HEK293T (cell line): ENCODE results near the gene FRG2C.
A peak's percentile ranks its signal among the peaks of the same experiment; 100 is the strongest.
"Not testable (repeated sequence)": the region's sequence is repeated elsewhere in the genome, so short reads cannot be mapped to it uniquely, and the experiment has no call there.

ENCODE experiments used
- CTCF ChIA-PET: fragments of 350-600 bp; formaldehyde crosslinking; extraction: SDS; loops from one replicate; lab custom pipeline; 2021; ENCODE audit warnings: antibody characterized with exemption, inconsistent platforms; lab: Yijun Ruan, JAX
- POLR2A ChIA-PET: fragments of 350-600 bp; formaldehyde crosslinking; extraction: SDS; loops from one replicate; lab custom pipeline; 2020; ENCODE audit warnings: antibody characterized with exemption, inconsistent platforms; lab: Yijun Ruan, JAX
- DNase-seq: peaks from one replicate; pipeline ENCODE4 v3.0.0; 2012; ENCODE audit warnings: mixed read lengths; ENCODE audit errors: extremely low spot score
- ARNT ChIP-seq: fragments of 450-650 bp; IDR thresholded peaks from 2 replicates; pipeline ENCODE4 v1.6.1; 2017; ENCODE audit warnings: mild to moderate bottlenecking
- BHLHE40 ChIP-seq: fragments of 450-650 bp; IDR thresholded peaks from 2 replicates; pipeline ENCODE4 v1.6.1; 2016; ENCODE audit warnings: mild to moderate bottlenecking, moderate library complexity, borderline replicate concordance
- CTBP1 ChIP-seq: fragments of 450-650 bp; IDR thresholded peaks from 2 replicates; pipeline ENCODE4 v1.6.1; 2016; ENCODE audit warnings: borderline replicate concordance
- ELF4 ChIP-seq: fragments of 450-650 bp; IDR thresholded peaks from 2 replicates; pipeline ENCODE4 v1.6.1; 2017; ENCODE audit warnings: antibody characterized with exemption
- FOXA1 ChIP-seq: fragments of 450-650 bp; IDR thresholded peaks from 2 replicates; pipeline ENCODE4 v1.6.1; 2016; ENCODE audit warnings: mild to moderate bottlenecking
- FOXK2 ChIP-seq: fragments of 450-650 bp; IDR thresholded peaks from 2 replicates; pipeline ENCODE4 v1.6.1; 2016; ENCODE audit warnings: mild to moderate bottlenecking
- FOXM1 ChIP-seq: fragments of 450-650 bp; IDR thresholded peaks from 2 replicates; pipeline ENCODE4 v1.6.1; 2017; ENCODE audit warnings: mild to moderate bottlenecking, borderline replicate concordance
- L3MBTL2 ChIP-seq: fragments of 450-650 bp; conservative IDR thresholded peaks from 2 replicates; pipeline ENCODE4 v1.6.1; 2016; ENCODE audit warnings: mild to moderate bottlenecking
- LEF1 ChIP-seq: fragments of 450-650 bp; IDR thresholded peaks from 2 replicates; pipeline ENCODE4 v1.6.1; 2017; ENCODE audit warnings: mild to moderate bottlenecking, borderline replicate concordance
- NFRKB ChIP-seq: fragments of 450-650 bp; IDR thresholded peaks from 2 replicates; pipeline ENCODE4 v1.6.1; 2016; ENCODE audit warnings: mild to moderate bottlenecking, moderate library complexity
- PKNOX1 ChIP-seq: fragments of 450-650 bp; IDR thresholded peaks from 2 replicates; pipeline ENCODE4 v1.6.1; 2016
- SP1 ChIP-seq: fragments of 450-650 bp; IDR thresholded peaks from 2 replicates; pipeline ENCODE4 v1.6.1; 2017
- SUZ12 ChIP-seq: fragments of 450-650 bp; IDR thresholded peaks from 2 replicates; pipeline ENCODE4 v1.6.1; 2016; ENCODE audit warnings: mild to moderate bottlenecking
- TARDBP ChIP-seq: fragments of 450-650 bp; IDR thresholded peaks from 2 replicates; pipeline ENCODE4 v1.6.1; 2016
- ZNF384 ChIP-seq: fragments of 450-650 bp; IDR thresholded peaks from 2 replicates; pipeline ENCODE4 v1.6.1; 2016

The FRG2C gene

GRCh38 chr3:75664028-75664427 is at the start of gene FRG2C:
Gene FRG2C (plus strand): TSS chr3:75664328. CDS start chr3:75664380, 52 bp downstream.
- CTCF ChIA-PET, DNase-seq, POLR2A ChIA-PET: not testable (repeated sequence)

GRCh38 chr3:75618666-75619305 is 45.3 kb upstream of the FRG2C start:
- POLR2A ChIA-PET, CTCF ChIA-PET, DNase-seq: not testable (repeated sequence)

GRCh38 chr3:75619481-75620031 is 44.6 kb upstream of the FRG2C start:
- DNase-seq, POLR2A ChIA-PET, CTCF ChIA-PET: not testable (repeated sequence)

GRCh38 chr3:75621772-75622171 is 42.4 kb upstream of the FRG2C start:
- POLR2A ChIA-PET, DNase-seq, CTCF ChIA-PET: not testable (repeated sequence)

- DNase-seq, POLR2A ChIA-PET: not testable (repeated sequence)
- CTCF ChIA-PET: interaction anchor here (0.7 kb wide), 1 partner anchor 590 kb away, joined by 3 read pairs; no protein-coding TSS in a partner anchor
Observed at GRCh38 chr3:75623656-75624055, 40.5 kb upstream of the FRG2C start.

GRCh38 chr3:75630887-75631535 is 33.1 kb upstream of the FRG2C start:
- POLR2A ChIA-PET, CTCF ChIA-PET, DNase-seq: not testable (repeated sequence)

- no peak for TF ChIP-seq TARDBP
- no peak for TF ChIP-seq ZNF384
- no peak for TF ChIP-seq SP1
- TF ChIP-seq PKNOX1: no peak
- no peak for TF ChIP-seq FOXM1
- TF ChIP-seq ARNT: no peak
- no peak for TF ChIP-seq L3MBTL2
- TF ChIP-seq LEF1: no peak
- no peak for TF ChIP-seq BHLHE40
- no peak for TF ChIP-seq FOXK2
- TF ChIP-seq CTBP1: no peak
- no peak for TF ChIP-seq FOXA1
- TF ChIP-seq ELF4: no peak
- TF ChIP-seq NFRKB: no peak
- no peak for DNase-seq
- ChIA-PET CTCF (no interaction called here), POLR2A (no interaction called here)
Observed at GRCh38 chr3:75631541-75631940, 32.6 kb upstream of the FRG2C start.

- POLR2A ChIA-PET, DNase-seq, CTCF ChIA-PET: not testable (repeated sequence)
Observed at GRCh38 chr3:75638947-75639346, 25.2 kb upstream of the FRG2C start.

GRCh38 chr3:75641107-75641517 is 23.0 kb upstream of the FRG2C start:
- TF ChIP-seq L3MBTL2 (0 out of 2 replicates have a peak, but pooled peaks have one; percentile 16), SUZ12 (peak; percentile 71; the same call in 1 of the 2 replicates)
- CTCF ChIA-PET, POLR2A ChIA-PET: not testable (repeated sequence)
- DNase-seq: peak; percentile 44

- CTCF ChIA-PET, POLR2A ChIA-PET, DNase-seq: not testable (repeated sequence)
Observed at GRCh38 chr3:75643031-75643800, 20.9 kb upstream of the FRG2C start.

- DNase-seq, POLR2A ChIA-PET: not testable (repeated sequence)
Observed at GRCh38 chr3:75645548-75645947, 18.6 kb upstream of the FRG2C start.

More at GRCh38 chr3:75645548-75645947, 18.6 kb upstream of the FRG2C start:
- CTCF ChIA-PET: not testable (repeated sequence)
